Ecto neural progenitor cell (in vitro differentiated cells): Measurements from ENCODE around the gene KDM5B.
"Not testable (repeated sequence)": the region's sequence is repeated elsewhere in the genome, so short reads cannot be mapped to it uniquely, and the experiment has no call there.

Source experiments
- DNase-seq: peaks from one replicate; pipeline ENCODE4 v3.0.0-alpha.2; 2018; ENCODE audit warnings: low spot score

Gene KDM5B

DNA sequence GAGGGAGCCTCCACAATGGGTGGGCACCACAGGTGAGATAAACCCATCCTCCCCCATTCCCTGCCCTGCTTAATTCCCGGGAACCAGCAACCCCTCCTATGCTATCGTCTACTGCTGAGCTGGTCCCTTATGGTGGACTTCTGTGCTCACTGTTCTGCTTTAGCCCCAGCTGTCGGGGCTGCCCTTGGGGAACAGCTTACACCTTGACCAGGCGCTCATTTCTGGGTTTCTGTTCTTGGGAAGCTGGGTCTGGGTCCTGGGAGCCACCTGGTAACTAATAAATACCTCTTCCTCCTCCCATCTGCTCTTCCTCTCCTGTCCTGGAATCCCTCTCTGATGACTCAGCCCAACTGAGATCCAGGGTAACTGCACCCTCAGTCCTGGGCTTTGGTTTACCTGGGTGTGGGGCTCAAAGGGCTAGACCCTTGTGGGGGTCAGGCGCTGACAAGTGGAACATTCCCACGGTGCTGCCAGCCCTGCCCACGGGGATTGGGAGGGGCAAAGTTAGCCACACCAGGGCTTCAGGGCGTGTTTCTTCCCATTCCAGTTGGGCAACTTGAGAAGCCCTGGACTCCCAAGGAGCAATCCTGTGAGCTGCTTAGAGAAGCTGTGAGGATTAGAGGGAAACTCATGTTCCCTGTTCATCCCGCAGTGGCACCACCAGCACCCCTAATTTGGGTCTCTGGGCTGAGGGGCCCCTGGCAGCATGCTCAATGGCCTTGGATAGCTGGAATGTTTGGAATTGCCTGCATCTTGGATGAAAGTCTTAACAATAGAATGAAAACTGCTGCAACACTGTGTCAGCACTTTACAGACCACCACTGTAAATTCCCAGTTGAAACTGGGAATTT lies 4.2 kb upstream of the KDM5B start:
- DNase-seq, result no peak

DNA sequence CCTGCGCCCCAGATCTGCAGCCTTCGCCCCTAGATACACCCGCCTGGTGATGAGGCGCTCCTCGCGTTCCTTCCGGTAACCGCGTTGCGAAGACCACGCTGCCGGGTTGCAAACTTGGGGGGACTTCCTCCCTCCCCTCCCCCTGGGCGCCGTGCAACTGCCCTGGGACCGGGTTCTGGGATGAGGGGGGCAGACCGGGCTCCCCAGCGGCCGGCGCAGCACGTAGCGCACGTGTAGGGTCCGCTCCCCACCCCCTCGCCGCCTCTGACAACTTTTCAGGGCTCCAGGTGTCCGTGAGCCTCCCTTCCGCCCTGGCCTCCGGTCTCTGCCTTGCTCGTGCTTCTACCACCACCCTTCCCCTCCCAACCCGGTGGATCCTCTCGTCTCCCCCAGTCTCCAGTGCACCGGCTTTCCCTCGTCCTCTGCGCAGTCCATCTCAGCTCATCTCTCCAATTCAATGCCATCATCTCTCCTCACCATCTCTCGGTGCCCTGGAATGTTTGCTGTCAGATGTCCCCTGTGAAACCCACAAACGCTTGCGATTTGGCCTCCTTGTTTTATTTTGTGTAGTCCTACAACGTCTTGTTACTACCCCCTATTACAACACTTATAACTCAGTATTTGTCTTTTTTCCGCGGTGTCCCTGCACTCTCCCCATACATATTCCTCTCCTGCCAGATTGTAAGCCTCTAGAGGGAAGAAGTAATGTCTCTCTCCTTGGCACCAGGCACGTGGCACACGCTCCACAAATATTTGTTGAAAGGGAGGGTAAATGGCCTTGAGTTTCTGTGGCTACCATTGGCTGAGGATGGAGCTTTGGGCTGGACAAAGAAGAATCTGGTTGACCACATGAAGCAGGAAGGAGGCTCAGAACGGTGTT lies 3.3 kb upstream of the KDM5B start:
- DNase-seq, result peak; percentile 60

DNA sequence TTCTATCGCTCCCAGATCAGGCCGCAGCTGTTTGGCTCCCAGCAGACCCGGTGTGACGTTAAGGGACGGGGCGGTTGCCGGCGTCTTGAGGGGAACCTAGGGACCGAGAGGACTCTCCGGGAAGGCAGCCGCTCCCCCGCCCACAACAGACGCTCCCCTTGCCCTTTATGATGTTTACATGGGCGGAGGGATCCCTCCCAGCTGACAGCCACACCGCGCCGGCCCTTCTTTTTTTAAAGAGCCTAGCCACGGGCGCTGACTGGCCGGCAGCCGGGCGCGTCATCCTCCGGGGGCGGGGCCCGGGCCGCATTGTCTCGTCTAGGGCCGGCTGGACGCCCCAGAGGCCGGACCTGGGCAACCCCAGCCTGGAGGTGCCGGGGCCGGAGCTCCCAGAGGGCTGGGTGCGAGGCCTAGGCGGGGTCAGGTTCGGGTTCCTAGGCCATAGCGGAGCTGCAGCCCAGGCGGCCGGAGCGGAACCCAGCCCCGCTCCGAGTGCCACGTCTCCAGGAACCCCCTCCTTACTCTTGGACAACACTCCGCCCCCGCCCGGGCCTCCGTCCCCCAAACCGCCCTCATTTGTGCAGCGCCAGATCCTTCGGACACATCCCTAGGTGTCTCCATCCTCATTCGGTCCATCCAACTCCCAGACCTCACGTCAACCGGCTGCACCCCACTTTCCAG lies 2.5 kb upstream of the KDM5B start, which contains the start of gene PCAT6:
Gene PCAT6 (plus strand): TSS at position 340 of the 681 bp plus-strand sequence.
- DNase-seq, result peak; percentile 96

DNA sequence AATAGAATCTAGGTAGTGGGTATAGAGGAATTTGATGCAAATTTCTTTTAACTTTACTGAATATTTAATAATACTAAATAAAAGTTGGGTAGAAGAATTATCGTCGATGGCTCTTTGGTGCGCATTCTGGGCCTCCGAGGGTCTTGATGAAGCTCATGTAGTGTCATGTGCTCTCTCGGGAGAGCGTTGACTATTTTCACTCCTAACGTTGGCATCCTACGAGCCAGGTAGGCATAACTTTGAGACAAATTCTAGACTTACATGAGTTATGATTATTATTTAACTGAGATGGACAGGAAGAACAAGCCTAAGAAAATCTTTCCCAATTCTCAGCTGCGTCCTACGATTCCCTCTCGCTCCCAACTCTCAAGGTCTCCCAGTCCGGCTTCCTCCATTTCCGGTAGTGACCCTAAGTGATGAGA lies 2.0 kb upstream of the KDM5B start:
- no peak for DNase-seq

DNA sequence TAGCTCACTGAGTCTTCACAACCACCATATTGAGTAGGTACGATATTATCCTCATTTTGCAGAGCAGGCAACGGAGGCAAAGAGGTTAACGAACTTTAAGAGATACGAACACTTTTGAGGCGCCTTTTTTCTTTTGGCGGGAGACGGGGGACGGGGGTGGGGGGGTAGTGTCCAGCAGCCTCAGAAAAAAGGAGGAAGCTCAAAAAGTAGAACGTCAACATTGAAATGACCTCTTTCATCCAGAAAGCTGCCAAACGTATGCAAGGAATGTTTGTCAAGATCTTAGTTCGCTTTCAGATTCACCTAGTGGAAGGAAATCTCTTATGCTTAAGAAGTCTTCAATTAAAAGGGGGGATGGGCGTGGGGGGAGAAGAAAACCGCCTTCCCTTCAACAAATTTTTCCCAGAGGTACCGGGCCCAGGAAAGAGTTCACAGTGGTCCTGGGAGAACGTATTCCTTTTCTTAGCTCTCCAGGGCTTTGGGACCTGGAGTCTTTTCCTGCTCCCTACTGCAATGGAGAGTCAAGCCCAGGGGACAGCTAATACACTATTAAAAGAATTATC lies 1.5 kb upstream of the KDM5B start:
- no peak for DNase-seq

DNA sequence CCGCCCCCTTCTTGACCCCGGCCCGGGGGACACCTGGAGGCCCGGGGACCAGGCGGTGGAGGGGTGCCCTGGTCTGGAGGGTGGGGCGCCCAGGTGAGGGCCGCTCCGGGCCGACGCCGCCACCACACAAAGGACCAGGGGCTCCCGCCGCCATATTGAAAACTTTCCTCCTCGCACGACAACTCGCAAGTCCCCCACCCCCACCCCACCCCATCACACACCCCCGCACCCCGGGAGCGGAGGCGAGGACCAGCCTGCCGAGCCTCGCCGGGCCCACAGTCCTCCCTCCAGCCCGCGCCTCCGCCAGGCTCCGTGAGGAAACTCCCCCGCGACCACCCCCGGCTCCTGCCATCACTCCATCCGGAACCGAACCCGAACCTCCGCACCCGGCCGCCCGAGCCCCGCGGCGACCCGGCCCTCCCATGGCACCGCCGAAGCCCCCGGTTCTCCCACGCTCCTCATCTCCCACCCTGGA lies 733 bp downstream of the KDM5B start:
- peak; percentile 61 for DNase-seq

DNA sequence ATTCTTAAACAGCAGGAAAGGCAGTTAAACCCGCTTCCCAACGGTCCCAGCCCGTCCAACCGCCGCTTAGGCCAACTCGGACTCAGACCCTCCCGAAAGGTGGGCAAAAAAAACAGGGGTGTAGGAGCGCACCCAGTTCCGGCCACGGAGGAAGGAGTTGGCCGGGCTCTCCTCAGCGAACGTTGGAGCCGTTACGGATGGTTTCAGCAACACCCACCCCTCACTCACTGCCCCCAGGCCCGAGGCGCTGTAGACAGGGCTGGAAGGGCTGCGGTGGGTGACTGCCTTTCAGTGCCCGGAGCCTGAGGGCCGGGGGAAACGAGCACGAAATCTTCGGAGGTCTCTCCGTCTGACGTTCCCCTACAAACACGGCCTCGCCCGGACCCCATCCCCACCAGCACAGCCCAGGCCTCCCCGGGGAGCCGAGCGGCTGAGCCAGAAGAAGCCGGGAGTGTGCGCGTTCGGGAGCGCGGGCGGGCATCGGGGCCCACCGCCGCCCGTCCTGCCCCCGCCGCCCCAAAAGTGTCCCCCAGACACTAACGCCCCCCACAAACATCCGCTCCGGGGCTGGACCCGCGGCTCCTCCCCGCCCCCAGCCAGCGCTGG lies 1.3 kb downstream of the KDM5B start:
- peak; percentile 58 for DNase-seq

DNA sequence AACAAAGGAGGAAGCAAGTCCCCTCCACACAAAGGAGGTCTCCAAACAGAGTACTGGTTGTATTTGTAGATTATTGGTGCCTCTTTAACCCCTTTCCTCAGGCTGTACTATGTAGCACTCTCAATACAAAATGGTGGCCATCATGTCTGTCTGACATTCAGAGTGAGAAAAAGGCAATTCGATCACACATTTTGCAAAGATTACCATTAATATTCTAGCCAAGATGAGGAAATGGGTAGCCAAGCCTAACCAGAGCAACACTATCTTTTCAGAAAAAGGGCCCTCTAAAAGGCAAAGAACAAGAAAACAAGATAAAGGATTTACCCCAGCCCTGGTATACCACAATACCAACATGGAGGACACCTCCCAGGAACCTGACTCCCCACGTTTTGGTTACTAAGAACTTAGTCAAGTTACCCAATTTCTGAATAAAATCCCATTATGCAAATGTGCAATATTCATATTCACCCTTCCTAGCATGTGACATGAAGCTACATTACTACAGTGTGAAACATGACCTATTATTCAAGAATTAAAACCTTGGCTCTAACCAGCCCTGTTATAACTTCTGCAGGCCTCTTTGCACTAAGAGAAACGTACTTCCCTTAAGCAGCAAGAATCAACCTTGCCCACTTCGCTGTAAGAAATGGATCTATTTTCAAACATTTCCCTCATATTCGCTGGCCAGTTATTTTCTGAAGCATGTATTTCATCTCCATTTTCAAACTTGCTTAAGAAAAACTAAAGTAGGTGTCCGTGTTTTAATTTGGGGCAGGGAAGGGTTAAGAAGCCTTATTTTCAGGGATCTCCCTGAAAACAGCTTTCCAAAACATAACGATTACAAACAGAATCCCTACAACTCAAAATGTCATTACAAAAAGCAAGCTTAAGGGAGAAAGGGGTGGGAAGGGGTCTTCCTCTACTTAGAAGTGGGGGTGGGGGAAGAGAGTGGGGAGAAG lies 2.1 kb downstream of the KDM5B start:
- no peak for DNase-seq

DNA sequence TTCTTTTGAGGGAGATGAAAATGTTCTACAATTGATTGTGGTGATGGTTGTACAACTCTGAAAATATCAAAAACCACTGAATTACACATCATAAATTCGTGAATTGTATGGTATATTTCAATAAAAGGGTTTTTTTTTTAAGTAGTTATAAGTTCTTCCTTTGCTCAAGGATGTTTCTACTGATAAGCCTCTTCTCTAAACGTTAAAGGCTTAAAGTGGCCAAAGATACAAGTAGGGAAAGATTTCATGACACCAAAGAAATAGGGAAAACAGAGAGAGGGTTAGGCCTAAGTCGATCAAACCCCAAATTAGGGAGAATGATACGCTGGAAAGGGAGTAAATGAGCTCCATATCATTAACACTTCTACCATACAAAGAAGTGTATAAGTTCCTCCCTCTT lies 4.1 kb downstream of the KDM5B start:
- no peak for DNase-seq

DNA sequence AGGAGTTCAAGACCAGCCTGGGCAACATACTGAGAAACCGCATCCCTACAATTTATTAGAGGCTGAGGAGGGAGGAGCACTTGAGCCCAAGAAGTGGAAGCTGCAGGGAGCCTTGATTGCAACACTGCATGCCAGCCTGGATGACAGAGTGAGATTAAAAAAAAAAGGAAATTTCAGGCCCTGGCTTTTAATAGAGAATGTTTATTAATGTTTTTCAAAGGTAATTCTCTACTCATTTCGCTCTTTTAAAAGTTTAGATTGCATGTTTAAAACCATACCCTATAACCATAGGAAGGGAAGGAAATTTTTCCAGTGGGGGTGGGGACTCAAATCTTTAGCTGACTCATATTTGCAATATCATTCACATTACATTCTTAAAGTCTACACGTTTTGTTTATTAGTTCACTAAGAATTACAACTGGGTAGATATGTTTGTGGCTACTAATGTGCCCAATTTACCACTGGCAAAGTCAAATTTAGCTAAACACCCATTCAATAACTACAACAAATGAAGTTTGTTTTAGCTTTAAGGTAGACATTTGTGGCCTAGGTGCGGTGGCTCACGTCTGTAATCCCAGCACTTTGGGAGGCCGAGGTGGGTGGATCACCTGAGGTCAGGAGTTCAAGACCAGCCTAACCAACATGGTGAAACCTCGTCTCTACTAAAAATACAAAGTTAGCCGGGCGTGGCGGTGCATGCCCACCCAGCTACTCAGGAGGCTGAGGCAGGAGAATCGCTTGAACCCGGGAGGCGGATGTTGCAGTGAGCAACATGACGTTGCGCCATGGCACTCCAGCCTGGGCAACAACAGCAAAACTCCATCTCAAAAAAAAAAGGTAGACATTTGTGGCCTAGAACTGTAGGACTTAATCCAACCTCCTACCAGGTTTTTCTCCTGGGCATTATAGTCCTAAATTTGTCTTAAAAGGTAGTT lies 5.0 kb downstream of the KDM5B start:
- DNase-seq, result peak; percentile 31

DNA sequence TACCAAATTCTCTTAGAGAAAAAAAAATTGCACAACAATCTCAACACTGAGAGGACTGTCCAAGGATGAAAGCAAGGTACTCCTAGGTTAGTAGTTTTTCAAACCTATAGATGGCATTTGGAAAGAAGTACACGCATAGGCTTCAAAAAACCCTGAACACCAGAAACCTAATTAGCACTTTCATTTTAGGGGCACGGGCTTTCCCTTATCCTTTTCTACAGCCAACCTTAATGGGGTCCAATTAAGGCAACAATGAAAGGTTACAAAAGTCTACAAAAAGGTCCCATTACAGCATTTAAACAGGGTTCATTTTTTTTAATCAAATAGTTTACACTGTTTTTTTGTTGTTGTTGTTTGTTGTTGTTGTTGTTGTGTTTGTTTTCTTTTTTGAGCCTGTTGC lies 6.2 kb downstream of the KDM5B start:
- no peak for DNase-seq

DNA sequence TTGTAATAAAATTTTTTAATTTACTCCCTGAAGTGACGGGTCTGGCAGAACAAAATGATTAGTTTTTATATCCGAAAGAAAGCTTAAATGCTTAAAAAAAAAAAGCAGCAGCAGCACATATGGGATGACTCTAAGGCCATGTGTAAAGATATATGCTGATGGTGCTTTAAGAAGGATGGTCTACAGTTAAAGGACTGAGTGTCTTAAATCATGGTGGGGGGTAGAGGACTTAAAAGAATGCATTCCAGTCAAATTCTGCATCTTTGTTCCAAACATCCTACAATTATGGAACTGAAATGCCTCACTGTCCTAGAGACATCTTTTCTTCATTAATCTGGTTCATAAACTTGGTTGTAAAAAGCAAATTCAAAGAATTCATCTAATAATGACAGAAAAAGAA lies 7.0 kb downstream of the KDM5B start:
- DNase-seq, result no peak

DNA sequence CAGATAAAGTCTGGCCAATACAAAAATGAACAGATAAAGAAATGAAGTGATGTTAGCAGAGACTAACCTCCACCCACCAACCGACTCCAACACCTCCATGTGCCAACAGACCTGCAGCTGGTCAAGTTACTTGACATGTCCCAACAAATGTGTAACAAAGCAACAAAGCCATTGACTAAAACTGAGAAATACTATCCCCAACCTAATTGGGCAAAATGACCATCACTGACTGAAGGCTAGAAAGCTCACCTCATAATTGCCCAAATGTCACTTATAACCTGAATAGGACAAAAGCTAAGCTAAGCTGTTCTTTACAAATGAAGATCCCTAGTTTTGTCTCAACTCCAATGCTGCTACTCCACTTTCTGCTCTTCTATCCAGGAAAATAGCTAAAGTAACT lies 7.5 kb downstream of the KDM5B start:
- DNase-seq, result no peak

DNA sequence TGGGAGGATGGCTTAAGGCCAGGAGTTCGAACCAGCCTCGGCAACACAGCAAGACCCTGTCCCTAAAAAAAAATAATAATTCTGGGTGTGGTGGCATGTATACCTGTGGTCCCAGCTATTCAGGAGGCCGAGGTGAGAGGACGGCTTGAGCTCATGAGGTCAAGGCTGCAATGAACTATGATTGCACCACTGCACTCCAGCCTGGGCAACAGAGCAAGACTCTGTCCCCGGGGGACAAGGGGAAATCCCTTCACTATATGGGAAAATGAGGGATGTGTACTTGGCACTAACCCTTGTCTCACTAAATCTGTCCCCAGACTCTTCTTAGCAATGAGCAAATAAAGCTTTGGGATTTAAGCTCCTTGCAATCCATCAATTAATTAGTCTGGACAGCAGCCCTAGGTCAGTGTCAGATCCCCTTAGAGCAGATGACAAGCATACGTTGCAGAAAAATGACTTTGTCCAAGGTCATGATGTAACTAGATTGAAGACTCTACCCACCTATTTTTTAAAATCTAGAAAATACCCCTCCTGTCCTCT lies 9.4 kb downstream of the KDM5B start:
- no peak for DNase-seq

DNA sequence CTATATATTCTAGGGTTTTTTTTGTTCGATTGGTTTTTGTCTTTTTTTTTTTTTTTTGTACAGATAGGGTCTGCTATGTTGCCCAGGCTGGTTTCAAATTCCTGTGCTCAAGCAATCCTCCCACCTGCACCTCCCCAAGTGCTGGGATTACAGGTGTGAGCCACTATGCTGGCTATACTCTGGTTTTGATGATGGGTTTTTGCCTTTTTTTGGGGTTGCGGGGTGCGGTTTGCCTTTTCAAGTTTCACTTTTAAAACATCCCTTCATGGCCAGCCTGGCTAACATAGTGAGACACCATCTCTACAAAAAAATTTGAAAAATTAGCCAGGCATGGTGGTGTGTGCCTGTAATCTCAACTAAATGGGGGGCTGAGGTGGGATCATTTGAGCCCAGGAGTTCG lies 10.0 kb downstream of the KDM5B start:
- DNase-seq, result no peak

DNA sequence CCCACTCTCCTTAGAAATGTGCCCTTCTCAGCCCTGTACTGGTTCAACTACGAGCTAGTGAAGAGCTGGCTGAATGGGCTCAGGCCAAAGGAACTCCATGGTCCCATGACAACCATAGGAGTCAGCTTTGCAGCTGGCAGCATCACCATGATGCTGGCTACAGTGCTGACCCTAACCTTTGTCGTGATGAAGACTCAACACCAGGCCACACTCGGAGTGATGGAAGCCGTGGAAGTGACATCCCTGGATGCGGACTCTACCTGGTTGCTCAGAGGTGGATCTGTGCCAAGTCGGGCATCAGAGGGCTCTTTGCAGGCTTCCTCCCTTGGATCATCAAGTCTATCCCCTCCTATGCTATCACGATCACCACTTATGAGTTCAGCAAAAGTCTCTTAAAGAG lies 11.6 kb downstream of the KDM5B start:
- DNase-seq, result no peak

DNA sequence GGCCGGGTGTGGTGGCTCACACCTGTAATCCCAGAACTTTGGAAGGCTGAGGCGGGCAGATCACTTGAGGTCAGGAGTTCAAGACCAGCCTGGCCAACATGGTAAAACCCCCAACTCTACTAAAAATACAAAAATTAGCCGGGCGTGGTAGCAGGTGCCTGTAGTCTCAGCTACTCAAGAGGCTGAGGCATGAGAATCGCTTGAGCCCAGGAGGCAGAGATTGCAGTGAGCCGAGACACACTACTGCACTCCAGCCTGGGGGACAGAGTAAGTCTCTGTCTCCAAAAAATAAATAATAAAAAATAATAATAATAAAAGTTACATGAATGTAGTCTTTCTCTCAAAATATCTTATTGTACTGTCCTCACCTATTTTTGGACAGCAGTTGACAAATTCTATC lies 13.3 kb downstream of the KDM5B start:
- not testable (repeated sequence) for DNase-seq

DNA sequence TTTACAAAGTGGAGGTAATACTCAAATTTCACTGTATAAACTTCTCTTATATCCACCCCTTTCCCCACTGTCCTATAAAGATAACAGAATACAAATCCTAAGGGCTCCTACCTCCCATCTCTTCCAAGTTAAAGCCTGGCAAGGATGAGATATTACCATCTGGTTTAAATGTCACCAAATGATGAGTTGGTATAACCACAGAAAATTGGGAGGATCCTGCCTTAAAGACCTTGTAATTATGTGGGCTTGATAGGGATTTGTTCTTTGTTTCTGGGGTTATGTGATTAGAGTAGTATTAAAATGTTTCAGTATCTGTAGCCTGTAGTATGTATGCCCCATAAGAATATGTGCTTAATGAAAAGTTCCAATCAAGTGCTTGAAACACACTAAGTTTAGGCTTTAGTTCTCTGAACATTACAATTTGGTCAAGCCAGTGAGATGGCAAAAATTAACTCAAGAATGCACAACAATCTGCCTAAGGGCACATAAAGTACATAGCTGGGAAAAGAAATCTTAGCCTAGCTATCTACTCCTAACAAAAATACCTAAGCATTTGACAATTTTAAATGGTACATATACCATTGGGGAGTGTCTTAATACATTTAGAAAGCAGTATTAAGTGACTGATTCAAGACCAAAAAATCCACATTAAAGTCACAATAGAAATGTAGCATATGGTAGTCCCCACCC lies 14.0 kb downstream of the KDM5B start:
- no peak for DNase-seq
